GM23338 (cell line): ENCODE results near the gene CCL18.
"Not testable (repeated sequence)": the region's sequence is repeated elsewhere in the genome, so short reads cannot be mapped to it uniquely, and the experiment has no call there.

Experiments
- EZH2 ChIP-seq: fragments of 200-600 bp; sonication (generic); IDR thresholded peaks from one replicate; pipeline ENCODE4 v1.8.0; 2017; ENCODE audit warnings: antibody characterized with exemption, mild to moderate bottlenecking, low read depth; ENCODE audit not compliant: unreplicated experiment
- EZH2phosphoT487 ChIP-seq: fragments of 200-600 bp; sonication (generic); IDR thresholded peaks from one replicate; pipeline ENCODE4 v1.8.1; 2018; ENCODE audit warnings: antibody characterized with exemption; ENCODE audit not compliant: unreplicated experiment
- TF ChIP-seq, protein P1 (sequence below), 2 experiments: fragments of 200-600 bp in 1 of 2; sonication (generic) in 1 of 2; conservative IDR thresholded peaks; 2 replicates each; pipeline versions ENCODE4 v1.5.1 to v1.6.1; 2016 to 2017; ENCODE audit warnings: antibody characterized with exemption in 2 of 2, low read depth in 2 of 2, mild to moderate bottlenecking in 2 of 2, moderate library complexity in 1 of 2
- TF ChIP-seq, protein P2 (sequence below): IDR thresholded peaks from one replicate; pipeline ENCODE4 v1.6.1; 2018; ENCODE audit warnings: antibody characterized with exemption; ENCODE audit not compliant: unreplicated experiment

DNA sequence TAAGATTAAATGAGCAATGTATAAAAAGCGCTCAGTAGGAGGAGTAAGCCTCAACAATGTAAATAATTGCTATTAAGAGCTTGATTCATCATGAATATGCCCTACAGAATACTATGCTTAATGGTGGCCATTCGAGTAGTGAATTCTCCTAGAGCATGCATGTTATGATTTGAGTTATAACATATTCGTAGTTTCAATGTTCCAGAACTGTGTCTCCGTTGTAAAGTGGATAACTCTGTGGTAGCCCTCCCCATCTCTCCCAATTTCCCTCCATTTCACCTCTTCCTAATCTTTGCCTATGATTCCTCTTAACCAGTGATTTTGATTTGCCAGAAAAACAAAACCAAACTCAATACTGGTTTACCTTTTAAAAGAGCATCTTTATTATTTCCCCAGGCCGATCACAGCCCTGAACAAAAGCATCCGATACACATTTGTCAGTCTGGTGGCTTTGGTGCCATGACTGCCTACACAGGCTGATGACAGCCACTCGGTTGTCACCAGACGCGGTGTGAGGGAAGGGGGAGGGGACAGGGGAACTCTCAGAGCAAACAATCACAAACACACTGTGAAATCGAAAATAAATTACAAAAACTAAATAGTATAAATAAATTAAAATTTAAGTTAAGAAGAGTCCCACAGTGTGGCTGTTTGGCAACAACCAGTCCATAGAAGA is 24.0 kb downstream of the CCL18 start:
- TF ChIP-seq, protein P1, sequence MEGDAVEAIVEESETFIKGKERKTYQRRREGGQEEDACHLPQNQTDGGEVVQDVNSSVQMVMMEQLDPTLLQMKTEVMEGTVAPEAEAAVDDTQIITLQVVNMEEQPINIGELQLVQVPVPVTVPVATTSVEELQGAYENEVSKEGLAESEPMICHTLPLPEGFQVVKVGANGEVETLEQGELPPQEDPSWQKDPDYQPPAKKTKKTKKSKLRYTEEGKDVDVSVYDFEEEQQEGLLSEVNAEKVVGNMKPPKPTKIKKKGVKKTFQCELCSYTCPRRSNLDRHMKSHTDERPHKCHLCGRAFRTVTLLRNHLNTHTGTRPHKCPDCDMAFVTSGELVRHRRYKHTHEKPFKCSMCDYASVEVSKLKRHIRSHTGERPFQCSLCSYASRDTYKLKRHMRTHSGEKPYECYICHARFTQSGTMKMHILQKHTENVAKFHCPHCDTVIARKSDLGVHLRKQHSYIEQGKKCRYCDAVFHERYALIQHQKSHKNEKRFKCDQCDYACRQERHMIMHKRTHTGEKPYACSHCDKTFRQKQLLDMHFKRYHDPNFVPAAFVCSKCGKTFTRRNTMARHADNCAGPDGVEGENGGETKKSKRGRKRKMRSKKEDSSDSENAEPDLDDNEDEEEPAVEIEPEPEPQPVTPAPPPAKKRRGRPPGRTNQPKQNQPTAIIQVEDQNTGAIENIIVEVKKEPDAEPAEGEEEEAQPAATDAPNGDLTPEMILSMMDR (conservative IDR thresholded peaks at IDR 0.05; ENCODE audit: low read depth in 2 of 2): not testable (repeated sequence)
- not testable (repeated sequence) for TF ChIP-seq EZH2phosphoT487, EZH2
- TF ChIP-seq, protein P2, sequence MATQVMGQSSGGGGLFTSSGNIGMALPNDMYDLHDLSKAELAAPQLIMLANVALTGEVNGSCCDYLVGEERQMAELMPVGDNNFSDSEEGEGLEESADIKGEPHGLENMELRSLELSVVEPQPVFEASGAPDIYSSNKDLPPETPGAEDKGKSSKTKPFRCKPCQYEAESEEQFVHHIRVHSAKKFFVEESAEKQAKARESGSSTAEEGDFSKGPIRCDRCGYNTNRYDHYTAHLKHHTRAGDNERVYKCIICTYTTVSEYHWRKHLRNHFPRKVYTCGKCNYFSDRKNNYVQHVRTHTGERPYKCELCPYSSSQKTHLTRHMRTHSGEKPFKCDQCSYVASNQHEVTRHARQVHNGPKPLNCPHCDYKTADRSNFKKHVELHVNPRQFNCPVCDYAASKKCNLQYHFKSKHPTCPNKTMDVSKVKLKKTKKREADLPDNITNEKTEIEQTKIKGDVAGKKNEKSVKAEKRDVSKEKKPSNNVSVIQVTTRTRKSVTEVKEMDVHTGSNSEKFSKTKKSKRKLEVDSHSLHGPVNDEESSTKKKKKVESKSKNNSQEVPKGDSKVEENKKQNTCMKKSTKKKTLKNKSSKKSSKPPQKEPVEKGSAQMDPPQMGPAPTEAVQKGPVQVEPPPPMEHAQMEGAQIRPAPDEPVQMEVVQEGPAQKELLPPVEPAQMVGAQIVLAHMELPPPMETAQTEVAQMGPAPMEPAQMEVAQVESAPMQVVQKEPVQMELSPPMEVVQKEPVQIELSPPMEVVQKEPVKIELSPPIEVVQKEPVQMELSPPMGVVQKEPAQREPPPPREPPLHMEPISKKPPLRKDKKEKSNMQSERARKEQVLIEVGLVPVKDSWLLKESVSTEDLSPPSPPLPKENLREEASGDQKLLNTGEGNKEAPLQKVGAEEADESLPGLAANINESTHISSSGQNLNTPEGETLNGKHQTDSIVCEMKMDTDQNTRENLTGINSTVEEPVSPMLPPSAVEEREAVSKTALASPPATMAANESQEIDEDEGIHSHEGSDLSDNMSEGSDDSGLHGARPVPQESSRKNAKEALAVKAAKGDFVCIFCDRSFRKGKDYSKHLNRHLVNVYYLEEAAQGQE: not testable (repeated sequence)
